GM12873 (cell line): ENCODE data around the gene WDR27.
A peak's percentile ranks its signal among the peaks of the same experiment; 100 is the strongest.

Experiments used
- TF ChIP-seq, protein P1 (sequence below): IDR thresholded peaks from 2 replicates; pipeline ENCODE4 v1.5.1; 2012; ENCODE audit warnings: low read depth, mild to moderate bottlenecking, moderate library complexity, low read length, control low read depth; ENCODE audit not compliant: insufficient read depth; ENCODE audit errors: missing control alignments

The WDR27 gene

DNA sequence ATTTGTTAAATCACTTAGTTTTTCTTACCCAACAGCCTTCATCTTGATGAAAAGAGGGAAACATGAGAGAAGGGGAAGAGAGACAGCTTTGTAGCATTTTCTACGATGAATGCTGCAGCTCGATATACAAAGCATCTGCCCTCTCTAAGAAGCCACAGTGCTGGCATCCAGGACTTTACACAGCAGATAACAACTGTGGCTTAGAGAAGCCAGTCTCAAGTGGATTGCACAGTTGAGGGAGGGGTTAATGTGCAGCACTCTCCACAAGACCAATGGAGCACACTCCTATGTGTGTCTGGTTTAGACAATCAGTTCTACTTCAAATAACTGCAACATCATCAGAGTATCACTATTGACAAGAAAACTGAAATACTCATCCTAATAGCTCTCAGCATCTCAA lies 5.9 kb upstream of the WDR27 start:
- TF ChIP-seq, protein P1, sequence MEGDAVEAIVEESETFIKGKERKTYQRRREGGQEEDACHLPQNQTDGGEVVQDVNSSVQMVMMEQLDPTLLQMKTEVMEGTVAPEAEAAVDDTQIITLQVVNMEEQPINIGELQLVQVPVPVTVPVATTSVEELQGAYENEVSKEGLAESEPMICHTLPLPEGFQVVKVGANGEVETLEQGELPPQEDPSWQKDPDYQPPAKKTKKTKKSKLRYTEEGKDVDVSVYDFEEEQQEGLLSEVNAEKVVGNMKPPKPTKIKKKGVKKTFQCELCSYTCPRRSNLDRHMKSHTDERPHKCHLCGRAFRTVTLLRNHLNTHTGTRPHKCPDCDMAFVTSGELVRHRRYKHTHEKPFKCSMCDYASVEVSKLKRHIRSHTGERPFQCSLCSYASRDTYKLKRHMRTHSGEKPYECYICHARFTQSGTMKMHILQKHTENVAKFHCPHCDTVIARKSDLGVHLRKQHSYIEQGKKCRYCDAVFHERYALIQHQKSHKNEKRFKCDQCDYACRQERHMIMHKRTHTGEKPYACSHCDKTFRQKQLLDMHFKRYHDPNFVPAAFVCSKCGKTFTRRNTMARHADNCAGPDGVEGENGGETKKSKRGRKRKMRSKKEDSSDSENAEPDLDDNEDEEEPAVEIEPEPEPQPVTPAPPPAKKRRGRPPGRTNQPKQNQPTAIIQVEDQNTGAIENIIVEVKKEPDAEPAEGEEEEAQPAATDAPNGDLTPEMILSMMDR: no peak

DNA sequence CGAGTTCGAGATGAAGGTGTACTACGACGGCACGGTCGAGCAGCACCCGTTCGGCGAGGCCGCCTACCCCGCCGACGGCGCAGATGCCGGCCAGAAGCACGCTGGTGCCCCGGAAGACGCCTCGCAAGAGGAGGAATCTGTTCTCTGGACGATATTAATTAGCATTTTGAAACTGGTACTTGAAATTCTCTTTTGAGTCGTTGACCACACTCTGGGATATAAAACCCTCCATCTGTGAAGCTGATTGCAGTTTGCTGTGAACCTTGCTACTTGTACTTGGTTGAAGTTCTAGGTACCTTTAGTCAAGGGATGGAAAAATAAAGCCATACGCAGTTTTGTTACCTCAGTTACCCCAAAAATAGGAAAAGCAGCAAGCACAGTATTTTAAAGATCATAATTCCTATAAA lies 1.0 kb upstream of the WDR27 start:
- TF ChIP-seq, protein P1: no peak

DNA sequence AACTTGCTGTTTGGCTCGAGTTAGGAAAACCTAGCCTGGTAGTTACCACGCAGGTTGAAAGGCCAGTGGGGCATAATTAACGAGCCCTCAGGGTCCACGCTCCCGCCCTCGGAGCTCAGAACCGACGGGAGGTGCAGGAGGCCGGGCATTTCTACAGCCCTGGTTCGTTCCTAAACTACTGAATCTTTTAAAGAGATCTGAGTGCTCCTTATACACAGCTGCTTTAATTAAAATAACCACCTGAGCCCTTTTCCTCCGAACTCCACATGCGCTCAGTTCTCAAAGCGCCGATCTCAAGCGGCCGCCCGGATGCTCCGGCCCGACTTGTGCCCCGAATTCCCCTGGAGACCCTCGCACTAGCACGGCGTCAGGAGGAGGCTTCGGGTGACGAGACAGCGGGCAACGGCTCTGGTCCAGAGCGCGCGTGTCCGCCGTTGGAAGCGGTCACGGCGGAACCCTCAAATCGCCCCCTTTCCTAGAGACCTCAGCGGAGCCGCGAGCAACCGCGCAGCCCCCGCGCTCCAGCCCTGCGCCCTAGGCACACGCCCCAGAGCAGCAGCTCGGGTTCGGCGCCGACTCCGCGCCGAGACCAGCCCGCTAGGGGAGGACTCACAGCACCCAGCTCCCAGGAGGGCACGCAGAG lies 397 bp downstream of the WDR27 start:
- TF ChIP-seq, protein P1: no peak

DNA sequence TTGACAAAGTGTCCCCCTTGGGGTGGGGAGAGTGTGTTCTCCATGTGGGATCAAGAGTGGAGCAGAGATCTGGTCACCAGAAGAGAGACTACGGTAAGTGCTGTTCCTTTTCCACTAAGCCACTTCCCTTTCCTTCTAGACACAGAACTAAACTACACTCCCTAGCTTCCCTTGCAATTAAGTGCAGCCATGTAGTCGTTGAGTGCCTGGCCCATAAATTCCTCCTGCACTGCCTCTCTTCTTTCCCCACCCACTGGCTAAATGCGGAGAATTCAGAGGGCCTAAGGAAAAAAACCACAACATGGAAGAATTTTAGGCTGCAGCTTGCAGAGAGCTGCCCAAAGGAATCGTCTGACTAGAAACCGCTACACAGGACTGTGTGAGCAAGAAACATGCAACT lies 1.5 kb downstream of the WDR27 start:
- TF ChIP-seq, protein P1: no peak

DNA sequence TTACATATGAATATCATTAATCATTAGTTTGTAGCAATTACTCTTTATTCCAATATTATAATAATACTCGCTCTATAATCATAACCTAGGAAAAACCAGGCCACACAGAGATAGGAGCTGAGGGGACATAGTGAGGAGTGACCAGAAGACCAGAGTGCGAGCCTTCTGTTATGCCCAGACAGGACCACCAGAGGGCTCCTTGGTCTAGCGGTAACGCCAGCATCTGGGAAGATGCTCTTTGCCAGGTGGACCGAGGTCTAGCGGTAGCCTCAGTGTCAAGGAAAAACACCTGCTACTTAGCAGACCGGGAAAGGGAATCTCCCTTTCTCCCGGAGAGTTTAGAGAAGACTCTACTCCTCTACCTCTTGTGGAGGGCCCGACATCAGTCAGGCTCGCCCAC lies 4.7 kb downstream of the WDR27 start:
- TF ChIP-seq, protein P1: peak; percentile 44

DNA sequence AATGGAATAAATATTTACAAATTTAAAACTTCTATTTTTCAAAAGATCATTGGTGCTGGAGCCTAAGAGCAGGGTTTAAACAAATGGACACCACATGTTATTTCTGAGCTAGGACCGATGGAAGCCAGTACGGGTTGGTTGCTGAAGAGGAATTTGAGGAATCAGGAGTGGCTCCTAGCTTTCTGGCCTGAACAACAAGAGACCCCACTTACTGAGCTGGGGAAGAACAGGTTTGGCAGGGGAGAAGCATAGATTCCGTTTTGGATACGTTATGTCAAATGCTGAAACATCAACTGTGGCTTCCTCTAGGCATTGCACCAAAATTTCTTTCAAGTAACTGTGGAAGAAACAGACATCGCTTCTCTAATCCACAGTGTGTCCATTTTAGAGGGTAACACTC lies 6.7 kb downstream of the WDR27 start:
- TF ChIP-seq, protein P1: no peak

DNA sequence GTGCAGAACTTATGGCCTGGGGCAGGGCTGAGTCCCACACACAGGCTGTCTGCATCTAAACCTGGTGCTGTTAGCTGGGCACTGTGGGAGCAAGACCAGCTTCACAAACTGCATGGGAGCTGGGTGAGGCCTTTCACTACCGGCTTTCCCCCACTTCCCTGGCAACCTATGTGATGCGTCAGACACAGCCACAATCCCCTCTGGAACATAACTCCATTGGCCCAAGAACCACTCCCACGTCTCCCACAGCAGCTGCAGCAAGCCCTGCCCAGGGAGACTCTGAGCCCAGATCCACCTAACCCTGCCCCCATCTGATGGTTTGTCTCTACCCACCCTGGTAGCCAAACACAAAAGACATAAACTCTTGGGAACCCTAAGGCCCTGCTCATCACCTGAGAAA lies 9.3 kb downstream of the WDR27 start:
- TF ChIP-seq, protein P1: no peak

DNA sequence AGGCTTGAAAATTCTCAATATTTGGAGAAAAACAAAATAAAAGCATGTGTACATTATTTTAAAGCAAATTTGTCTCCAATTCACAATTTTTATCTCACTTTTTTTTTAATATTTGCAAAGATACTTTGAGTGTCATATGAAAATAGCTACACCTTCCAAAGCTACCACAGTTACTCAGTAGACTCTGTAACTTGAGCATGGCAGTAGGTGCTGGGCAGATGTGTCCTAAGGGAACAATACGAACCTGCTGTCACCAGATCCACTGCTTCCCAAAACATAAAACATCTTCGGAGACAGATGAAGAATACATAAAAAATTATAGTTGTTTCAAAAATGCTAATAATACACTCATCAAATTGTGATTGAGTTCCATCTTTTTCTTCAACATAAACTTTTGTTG lies 10.6 kb downstream of the WDR27 start:
- TF ChIP-seq, protein P1: no peak
